HUES6 (cell line): ENCODE data around the gene SRRM4.

Source experiments
- H3K27ac ChIP-seq: 2 replicates; pipeline ENCODE4 v1.7.0; 2013; ENCODE audit warnings: low read depth, mild to moderate bottlenecking, low read length, inconsistent platforms
- H3K27me3 ChIP-seq: 2 replicates; pipeline ENCODE4 v1.6.1; 2013; ENCODE audit warnings: low read length; ENCODE audit not compliant: control insufficient read depth, insufficient read depth
- H3K36me3 ChIP-seq: 2 replicates; pipeline ENCODE4 v1.6.1; 2013; ENCODE audit warnings: low read length; ENCODE audit not compliant: control insufficient read depth, insufficient read depth
- H3K4me1 ChIP-seq: 2 replicates; pipeline ENCODE4 v1.6.1; 2013; ENCODE audit warnings: low read length; ENCODE audit not compliant: control insufficient read depth, insufficient read depth
- H3K4me3 ChIP-seq: 2 replicates; pipeline ENCODE4 v1.5.1; 2013; ENCODE audit warnings: low read depth, low read length
- H3K9ac ChIP-seq: one replicate; pipeline ENCODE4 v1.6.1; 2013; ENCODE audit warnings: mild to moderate bottlenecking, low read length
- H3K9me3 ChIP-seq: 2 replicates; pipeline ENCODE4 v1.6.1; 2013; ENCODE audit warnings: low read depth, low read length; ENCODE audit not compliant: control insufficient read depth, insufficient read depth

The SRRM4 gene

DNA sequence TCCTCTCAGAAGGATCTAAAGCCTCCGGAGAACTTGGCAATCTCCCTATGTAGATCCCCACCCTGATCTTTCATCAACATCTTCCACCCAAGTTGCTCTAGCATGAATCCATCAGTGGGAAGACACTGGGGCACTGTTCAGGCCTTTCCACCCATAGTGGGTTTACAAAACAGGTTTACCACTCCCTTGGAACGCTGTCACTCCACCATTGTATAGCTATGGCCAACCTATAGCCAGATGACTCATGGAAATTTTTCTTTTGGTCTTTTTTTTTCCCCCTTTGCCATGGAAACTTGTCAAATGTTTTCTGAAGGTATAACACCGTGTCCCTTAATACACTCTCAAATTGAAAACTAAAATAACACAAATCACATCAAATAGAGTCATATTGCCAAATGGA, 186.6 kb downstream of the SRRM4 start:
- no peak overlapping the region for H3K4me3 ChIP-seq
- 0 out of 2 replicates have a peak, but pooled peaks cover 3% of the 10 kb centered on the region for H3K27me3 ChIP-seq
- no peak overlapping the region for H3K27ac ChIP-seq
- no peak overlapping the region for H3K9ac ChIP-seq
- H3K4me1 ChIP-seq = peaks cover 10% of the 10 kb centered on the region; the same call in 1 of the 2 replicates
- H3K36me3 ChIP-seq = no peaks in the 10 kb centered on the region
- H3K9me3 ChIP-seq = no peaks in the 10 kb centered on the region

DNA sequence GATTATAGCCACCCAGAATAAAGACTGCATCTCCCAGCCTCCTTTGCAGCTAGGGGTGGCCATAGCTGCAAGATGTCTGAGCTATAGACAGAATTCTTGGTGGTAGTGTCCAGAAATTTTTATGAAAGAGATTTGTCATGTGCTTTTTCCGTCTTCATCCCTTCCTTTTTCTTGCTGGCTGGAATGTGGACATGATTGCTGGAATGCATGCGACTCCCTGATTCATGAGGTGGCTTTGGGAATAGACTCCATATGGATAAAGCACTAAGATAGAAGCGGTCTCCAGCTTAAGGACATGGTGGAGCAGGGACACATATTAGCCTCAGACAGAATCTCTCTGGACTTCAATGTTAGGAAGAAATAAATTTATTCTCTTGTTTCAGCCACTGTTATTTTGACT, 187.4 kb downstream of the SRRM4 start:
- Histone ChIP-seq H3K9me3 (no peaks in the 10 kb centered on the region), H3K9ac (no peak overlapping the region), H3K4me3 (no peak overlapping the region), H3K27me3 (0 out of 2 replicates have a peak, but pooled peaks cover 3% of the 10 kb centered on the region), H3K36me3 (no peaks in the 10 kb centered on the region), H3K4me1 (peaks cover 10% of the 10 kb centered on the region; the same call in 1 of the 2 replicates), H3K27ac (no peak overlapping the region)

DNA sequence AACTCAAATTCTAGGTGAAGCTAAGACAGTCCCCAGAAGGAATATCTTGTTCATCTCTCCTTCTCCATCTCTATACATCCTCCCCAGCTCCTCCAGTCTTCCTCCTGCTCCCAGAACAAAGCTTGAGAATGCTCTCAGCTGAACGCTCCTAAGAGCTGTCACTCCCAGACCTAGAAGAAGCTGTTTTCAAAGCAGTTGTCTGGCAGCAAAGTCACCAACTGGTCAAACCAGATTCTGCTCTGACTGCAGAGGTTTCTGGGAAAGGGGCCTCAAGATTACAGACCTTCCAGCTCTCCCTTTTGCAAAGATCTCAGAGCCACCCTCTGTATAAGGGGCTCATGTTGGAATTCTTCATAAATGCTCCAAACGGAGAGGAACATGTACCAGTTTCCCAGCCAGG, 187.8 kb downstream of the SRRM4 start:
- H3K4me1 ChIP-seq = peaks cover 10% of the 10 kb centered on the region; the same call in 1 of the 2 replicates
- H3K9me3 ChIP-seq = no peaks in the 10 kb centered on the region
- no peak overlapping the region for H3K27ac ChIP-seq
- no peak overlapping the region for H3K9ac ChIP-seq
- H3K36me3 ChIP-seq = no peaks in the 10 kb centered on the region
- H3K27me3 ChIP-seq = no peaks in the 10 kb centered on the region
- H3K4me3 ChIP-seq = no peak overlapping the region

DNA sequence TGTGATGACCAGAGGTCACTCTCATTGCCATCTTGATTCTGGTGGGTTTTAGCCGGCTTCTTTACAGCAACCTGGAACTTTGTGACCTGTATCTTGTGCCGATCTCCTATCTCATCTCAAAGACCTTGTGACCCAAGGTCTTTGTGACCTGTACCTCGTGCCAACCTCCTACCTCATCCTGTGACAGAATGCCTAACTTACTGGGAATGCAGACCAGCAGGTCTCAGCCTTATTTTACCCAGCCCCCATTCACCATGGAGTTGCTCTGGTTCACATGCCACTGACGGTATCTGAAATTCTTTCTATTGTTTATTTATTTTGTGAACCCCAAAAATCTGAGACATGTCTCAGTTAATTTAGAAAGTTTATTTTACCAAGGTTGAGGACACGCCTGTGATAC, 189.9 kb downstream of the SRRM4 start:
- Histone ChIP-seq H3K9ac (no peak overlapping the region), H3K27ac (no peak overlapping the region), H3K4me1 (peaks cover 16% of the 10 kb centered on the region; the same call in 1 of the 2 replicates), H3K4me3 (no peak overlapping the region), H3K27me3 (no peaks in the 10 kb centered on the region), H3K36me3 (no peaks in the 10 kb centered on the region), H3K9me3 (no peaks in the 10 kb centered on the region)

DNA sequence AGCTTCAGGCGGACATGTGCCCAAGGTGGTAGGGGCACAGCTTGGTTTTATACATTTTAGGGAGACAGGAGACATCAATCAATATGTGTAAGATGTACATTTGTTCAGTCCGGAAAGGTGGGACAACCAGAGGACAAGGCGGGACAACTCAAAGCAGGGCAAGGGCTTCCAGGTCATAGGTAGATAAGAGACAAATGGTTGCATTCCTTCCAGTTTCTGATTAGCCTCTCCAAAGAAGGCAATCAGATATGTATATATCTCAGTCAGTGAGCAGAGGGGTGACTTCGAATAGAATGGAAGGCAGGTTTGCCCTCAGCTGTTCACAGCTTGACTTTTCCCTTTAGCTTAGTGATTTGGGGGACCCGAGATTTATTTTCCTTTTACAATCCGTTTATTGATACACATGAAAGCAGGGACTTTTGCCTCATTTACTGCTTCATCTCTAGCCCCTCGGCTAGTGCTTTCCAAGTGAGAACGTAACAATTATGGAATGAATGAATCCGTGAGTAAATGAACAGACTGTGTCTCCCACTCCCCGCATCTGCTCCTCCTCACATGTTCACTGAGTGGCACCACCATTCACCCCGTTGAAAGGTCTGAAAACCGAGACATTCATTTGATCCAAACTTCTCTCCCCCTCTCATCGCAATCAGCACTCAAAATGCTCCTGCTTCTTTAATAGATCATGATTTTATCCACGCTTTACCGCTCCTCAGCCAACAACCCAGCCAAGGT, 190.5 kb downstream of the SRRM4 start:
- Histone ChIP-seq H3K27ac (no peak overlapping the region), H3K9me3 (no peaks in the 10 kb centered on the region), H3K27me3 (no peaks in the 10 kb centered on the region), H3K9ac (no peak overlapping the region), H3K36me3 (no peaks in the 10 kb centered on the region), H3K4me1 (peaks cover 20% of the 10 kb centered on the region; the same call in 1 of the 2 replicates), H3K4me3 (no peak overlapping the region)

DNA sequence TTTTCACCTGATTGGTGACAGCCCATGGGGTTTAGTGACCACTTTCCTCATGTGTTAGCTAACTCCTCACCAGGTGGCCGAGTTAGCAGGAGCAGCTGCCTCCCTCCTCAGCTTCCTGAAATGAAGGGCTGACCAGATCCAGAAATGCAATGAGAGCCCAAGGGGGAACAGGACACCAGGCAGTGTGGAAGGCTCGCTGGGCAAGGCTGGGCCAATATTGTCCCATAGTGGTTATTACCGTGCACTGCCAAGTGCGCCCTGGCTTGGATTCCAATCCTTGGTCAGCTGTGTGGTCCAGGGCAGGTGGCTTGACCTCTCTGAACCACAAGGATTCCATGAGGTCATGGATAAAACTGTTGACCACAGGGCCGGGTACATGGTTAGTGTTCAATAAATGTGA, 193.7 kb downstream of the SRRM4 start:
- H3K4me1 ChIP-seq = peaks cover 42% of the 10 kb centered on the region
- H3K27me3 ChIP-seq = no peaks in the 10 kb centered on the region
- H3K27ac ChIP-seq = no peak overlapping the region
- no peak overlapping the region for H3K4me3 ChIP-seq
- H3K9me3 ChIP-seq = no peaks in the 10 kb centered on the region
- no peak overlapping the region for H3K9ac ChIP-seq
- no peaks in the 10 kb centered on the region for H3K36me3 ChIP-seq

DNA sequence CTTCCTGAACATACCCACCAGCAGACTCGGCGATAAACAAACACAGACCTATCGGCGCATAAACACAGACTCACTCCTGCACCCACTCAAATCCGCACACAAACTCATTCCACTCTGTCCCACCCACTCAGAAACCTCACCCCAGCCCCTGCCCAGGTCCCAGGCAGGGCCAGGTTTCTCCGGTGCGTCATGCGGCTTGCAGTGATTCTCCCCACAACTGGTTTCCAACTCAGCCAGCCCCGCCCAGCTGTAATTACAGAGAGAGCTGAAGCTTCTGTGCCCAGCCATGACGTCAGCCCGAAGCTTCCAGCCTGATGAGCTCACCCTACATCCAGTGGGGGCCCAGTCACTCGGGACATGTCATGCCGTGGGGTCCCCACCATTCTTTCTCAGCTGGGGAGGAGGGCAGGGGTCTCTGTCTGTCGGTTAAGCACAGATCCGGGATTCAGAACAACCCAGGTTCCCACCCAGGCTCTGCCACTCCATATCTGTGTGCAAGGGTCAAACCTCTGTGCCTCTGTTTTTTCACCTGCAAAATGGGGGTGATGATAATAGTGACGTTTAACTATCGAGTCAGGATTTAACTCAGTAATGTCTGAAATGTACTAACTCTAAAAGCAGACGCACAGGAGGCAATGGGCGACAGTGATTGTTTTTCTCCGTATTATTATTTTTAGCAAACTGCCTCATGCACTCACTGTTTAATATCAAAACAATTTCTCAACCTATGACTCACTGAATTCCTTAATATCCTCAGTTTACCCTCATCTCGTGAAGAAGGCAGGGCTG, 195.1 kb downstream of the SRRM4 start:
- no peak overlapping the region for H3K4me3 ChIP-seq
- H3K27ac ChIP-seq = no peak overlapping the region
- no peaks in the 10 kb centered on the region for H3K9me3 ChIP-seq
- H3K4me1 ChIP-seq = peaks cover 50% of the 10 kb centered on the region
- H3K9ac ChIP-seq = peak overlapping the region; percentile 5
- no peaks in the 10 kb centered on the region for H3K27me3 ChIP-seq
- no peaks in the 10 kb centered on the region for H3K36me3 ChIP-seq

DNA sequence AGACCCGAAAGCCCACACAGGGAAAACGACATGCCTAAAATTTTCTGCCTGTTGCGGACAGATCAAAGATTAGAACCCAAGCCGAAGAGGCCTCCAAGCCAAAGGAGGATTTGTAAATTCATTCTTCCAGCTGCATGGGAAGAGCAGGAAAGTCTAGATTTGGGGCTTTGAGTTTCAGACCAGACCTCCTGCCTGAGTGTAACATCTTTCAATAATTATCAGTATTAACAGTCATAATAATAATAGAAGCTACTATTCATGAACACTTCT, 195.7 kb downstream of the SRRM4 start:
- Histone ChIP-seq H3K27me3 (no peaks in the 10 kb centered on the region), H3K9me3 (no peaks in the 10 kb centered on the region), H3K36me3 (no peaks in the 10 kb centered on the region), H3K9ac (no peak overlapping the region), H3K4me1 (peaks cover 51% of the 10 kb centered on the region), H3K4me3 (no peak overlapping the region), H3K27ac (no peak overlapping the region)

DNA sequence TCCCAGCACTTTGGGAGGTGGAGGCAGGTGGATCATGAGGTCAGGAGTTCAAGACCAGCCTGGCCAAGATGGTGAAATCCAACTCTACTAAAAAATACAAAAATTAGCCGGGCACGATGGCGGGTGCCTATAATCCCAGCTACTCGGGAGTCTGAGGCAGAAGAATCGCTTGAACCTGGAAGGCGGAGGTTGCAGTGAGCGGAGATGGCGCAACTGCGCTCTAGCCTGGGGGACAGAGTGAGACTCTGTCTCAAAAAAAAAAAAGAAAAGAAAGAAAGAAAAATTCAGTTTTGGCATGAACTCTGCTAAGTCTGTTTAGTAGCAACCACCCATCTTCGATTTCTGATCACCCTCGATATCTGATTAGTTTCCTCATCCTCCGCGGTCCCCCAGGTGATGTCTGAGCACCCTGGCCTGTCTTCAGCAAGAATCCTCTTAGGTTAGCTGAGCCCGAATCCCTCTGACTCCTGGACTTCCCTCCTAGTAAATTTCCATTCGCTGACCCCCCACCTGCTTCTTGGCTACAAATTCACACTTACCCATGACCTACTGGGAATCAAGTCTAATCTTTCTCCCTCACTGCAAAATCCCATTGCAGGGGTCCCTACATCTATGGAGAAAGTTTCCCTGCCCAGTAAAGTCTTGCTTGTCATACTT, 196.5 kb downstream of the SRRM4 start:
- H3K4me3 ChIP-seq = peak overlapping the region; percentile 48; the same call in 1 of the 2 replicates
- no peaks in the 10 kb centered on the region for H3K27me3 ChIP-seq
- no peak overlapping the region; the same call in 1 of the 2 replicates for H3K27ac ChIP-seq
- peaks cover 50% of the 10 kb centered on the region for H3K4me1 ChIP-seq
- H3K9me3 ChIP-seq = no peaks in the 10 kb centered on the region
- no peaks in the 10 kb centered on the region for H3K36me3 ChIP-seq
- H3K9ac ChIP-seq = no peak overlapping the region

DNA sequence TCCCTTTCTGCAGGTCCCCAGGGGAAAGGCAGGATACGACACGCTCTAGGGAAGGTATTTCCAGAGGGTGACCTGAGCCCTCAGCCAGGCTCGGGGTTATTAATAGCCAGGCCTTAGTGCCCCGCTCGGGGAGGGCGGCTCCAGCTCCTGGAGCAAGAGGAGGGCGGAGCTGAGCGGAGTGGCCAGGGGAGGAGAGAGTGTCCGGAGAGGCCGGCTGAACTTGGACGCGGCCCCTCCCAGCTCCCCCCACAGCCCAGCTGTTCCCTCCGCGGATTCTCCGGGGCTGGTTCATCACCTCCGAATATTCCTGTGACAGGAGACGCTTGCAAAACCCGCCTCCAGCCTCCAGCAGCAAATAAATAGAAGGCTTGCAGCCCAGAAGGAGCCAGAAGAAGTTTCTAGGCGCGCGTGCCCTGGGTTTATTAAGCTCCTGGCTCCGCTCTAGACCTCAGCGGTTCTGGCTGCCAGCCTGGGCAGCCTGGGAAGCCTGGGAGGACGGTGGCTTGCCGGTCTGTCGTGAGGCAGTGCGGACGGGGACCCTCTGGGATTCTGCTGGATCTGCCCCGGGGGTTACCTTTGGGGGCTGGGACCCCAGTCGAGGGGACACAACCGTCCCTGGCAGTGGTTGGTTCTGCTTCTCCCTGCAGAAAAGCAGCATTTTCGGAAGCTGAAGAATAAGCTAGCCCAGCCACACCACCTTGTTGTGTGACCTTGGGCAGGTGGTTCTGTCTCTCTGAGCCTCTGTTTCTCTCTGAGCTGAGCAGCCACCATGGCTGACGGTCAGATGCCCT, 197.4 kb downstream of the SRRM4 start, which contains the start of gene HSPB8:
Gene HSPB8 (plus strand): TSS at position 388 of the 791 bp plus-strand sequence. CDS start 382 bp downstream, at position 770.
- H3K4me3 ChIP-seq = peak within 1 kb of the TSS; percentile 48
- no peaks in the 10 kb centered on the region for H3K9me3 ChIP-seq
- no peaks in the 10 kb centered on the region for H3K27me3 ChIP-seq
- H3K4me1 ChIP-seq = peaks cover 50% of the 10 kb centered on the region
- peak within 1 kb of the TSS; percentile 73 for H3K9ac ChIP-seq
- H3K36me3 ChIP-seq = no peaks in the 10 kb centered on the region
- peak within 1 kb of the TSS; percentile 85; the same call in 1 of the 2 replicates for H3K27ac ChIP-seq
